ENCODE results near the gene MLLT10.

The MLLT10 gene

GRCh38 chr10:21638681-21639080 lies 104.6 kb downstream of the MLLT10 start:
- peaks cover 45% of the 10 kb centered on the region for H3K79me2 ChIP-seq (ENCODE audit: insufficient read depth, low read length)
- H3K36me3 ChIP-seq (ENCODE audit: insufficient read depth, low read length) = peaks cover 42% of the 10 kb centered on the region
- H3K4me2 ChIP-seq (ENCODE audit: insufficient read depth, low read length) = no peak overlapping the region
- peaks cover 23% of the 10 kb centered on the region; the same call in 1 of the 2 replicates for H4K20me1 ChIP-seq (ENCODE audit: insufficient read depth, low read length)
- no peak overlapping the region for H3K9ac ChIP-seq (ENCODE audit: low read depth, low read length)
- no peaks in the 10 kb centered on the region for H3K27me3 ChIP-seq (ENCODE audit: insufficient read depth, low read length, poor library complexity)
- no peaks in the 10 kb centered on the region for H3K4me1 ChIP-seq (ENCODE audit: insufficient read depth, low read length)
- TF ChIP-seq CTCF (IDR thresholded peaks at IDR 0.05; ENCODE audit: borderline replicate concordance, extremely low read depth, low read length, poor library complexity, severe bottlenecking) (no peak), EZH2 (IDR thresholded peaks at IDR 0.05; ENCODE audit: borderline replicate concordance, low read depth, low read length, severe bottlenecking) (no peak)
- H3K27ac ChIP-seq (ENCODE audit: low read length) = no peak overlapping the region
- H3K4me3 ChIP-seq (ENCODE audit: low read depth in 1 of 2, low read length in 2 of 2) = no peak overlapping the region
- DNase-seq (no peak), ATAC-seq (ENCODE audit: insufficient read depth, low read depth) (no peak)
- H3K9me3 ChIP-seq (ENCODE audit: insufficient read depth, low read length, severe bottlenecking) = no peaks in the 10 kb centered on the region
- no peak overlapping the region for H2AFZ ChIP-seq (ENCODE audit: low read depth, low read length)

GRCh38 chr10:21648040-21648439 lies 114.0 kb downstream of the MLLT10 start:
- H2AFZ ChIP-seq (ENCODE audit: low read depth, low read length) = no peak overlapping the region
- H3K27me3 ChIP-seq (ENCODE audit: insufficient read depth, low read length, poor library complexity) = no peaks in the 10 kb centered on the region
- no peaks in the 10 kb centered on the region for H3K9me3 ChIP-seq (ENCODE audit: insufficient read depth, low read length, severe bottlenecking)
- no peak overlapping the region for H3K9ac ChIP-seq (ENCODE audit: low read depth, low read length)
- no peaks in the 10 kb centered on the region for H3K4me1 ChIP-seq (ENCODE audit: insufficient read depth, low read length)
- peaks cover 12% of the 10 kb centered on the region; the same call in 1 of the 2 replicates for H4K20me1 ChIP-seq (ENCODE audit: insufficient read depth, low read length)
- H3K4me3 ChIP-seq (ENCODE audit: low read depth in 1 of 2, low read length in 2 of 2) = no peak overlapping the region
- ATAC-seq (ENCODE audit: insufficient read depth, low read depth) (no peak), DNase-seq (no peak)
- H3K27ac ChIP-seq (ENCODE audit: low read length) = no peak overlapping the region
- no peak overlapping the region for H3K4me2 ChIP-seq (ENCODE audit: insufficient read depth, low read length)
- H3K79me2 ChIP-seq (ENCODE audit: insufficient read depth, low read length) = peaks cover 58% of the 10 kb centered on the region
- TF ChIP-seq CTCF (IDR thresholded peaks at IDR 0.05; ENCODE audit: borderline replicate concordance, extremely low read depth, low read length, poor library complexity, severe bottlenecking) = no peak
- no peak for TF ChIP-seq EZH2 (IDR thresholded peaks at IDR 0.05; ENCODE audit: borderline replicate concordance, low read depth, low read length, severe bottlenecking)
- peaks cover 22% of the 10 kb centered on the region for H3K36me3 ChIP-seq (ENCODE audit: insufficient read depth, low read length)

GRCh38 chr10:21649454-21649872 lies 115.4 kb downstream of the MLLT10 start:
- no peak overlapping the region for H3K4me2 ChIP-seq (ENCODE audit: insufficient read depth, low read length)
- TF ChIP-seq EZH2 (IDR thresholded peaks at IDR 0.05; ENCODE audit: borderline replicate concordance, low read depth, low read length, severe bottlenecking) (no peak), CTCF (IDR thresholded peaks at IDR 0.05; ENCODE audit: borderline replicate concordance, extremely low read depth, low read length, poor library complexity, severe bottlenecking) (no peak)
- H4K20me1 ChIP-seq (ENCODE audit: insufficient read depth, low read length) = peaks cover 13% of the 10 kb centered on the region; the same call in 1 of the 2 replicates
- H3K9ac ChIP-seq (ENCODE audit: low read depth, low read length) = no peak overlapping the region
- no peaks in the 10 kb centered on the region for H3K9me3 ChIP-seq (ENCODE audit: insufficient read depth, low read length, severe bottlenecking)
- peaks cover 33% of the 10 kb centered on the region for H3K36me3 ChIP-seq (ENCODE audit: insufficient read depth, low read length)
- peaks cover 62% of the 10 kb centered on the region for H3K79me2 ChIP-seq (ENCODE audit: insufficient read depth, low read length)
- no peaks in the 10 kb centered on the region for H3K27me3 ChIP-seq (ENCODE audit: insufficient read depth, low read length, poor library complexity)
- ATAC-seq (ENCODE audit: insufficient read depth, low read depth) (peak; percentile 71), DNase-seq (no peak)
- no peaks in the 10 kb centered on the region for H3K4me1 ChIP-seq (ENCODE audit: insufficient read depth, low read length)
- H2AFZ ChIP-seq (ENCODE audit: low read depth, low read length) = no peak overlapping the region
- no peak overlapping the region for H3K4me3 ChIP-seq (ENCODE audit: low read depth in 1 of 2, low read length in 2 of 2)
- no peak overlapping the region for H3K27ac ChIP-seq (ENCODE audit: low read length)

GRCh38 chr10:21650353-21650752 lies 116.3 kb downstream of the MLLT10 start:
- H3K27ac ChIP-seq (ENCODE audit: low read length) = no peak overlapping the region
- TF ChIP-seq EZH2 (IDR thresholded peaks at IDR 0.05; ENCODE audit: borderline replicate concordance, low read depth, low read length, severe bottlenecking) (no peak), CTCF (IDR thresholded peaks at IDR 0.05; ENCODE audit: borderline replicate concordance, extremely low read depth, low read length, poor library complexity, severe bottlenecking) (no peak)

More at GRCh38 chr10:21650353-21650752, 116.3 kb downstream of the MLLT10 start:
- Histone ChIP-seq H3K4me3 (ENCODE audit: low read depth in 1 of 2, low read length in 2 of 2) (no peak overlapping the region), H3K9ac (ENCODE audit: low read depth, low read length) (no peak overlapping the region), H3K27me3 (ENCODE audit: insufficient read depth, low read length, poor library complexity) (no peaks in the 10 kb centered on the region), H2AFZ (ENCODE audit: low read depth, low read length) (no peak overlapping the region), H3K36me3 (ENCODE audit: insufficient read depth, low read length) (peaks cover 37% of the 10 kb centered on the region), H3K4me1 (ENCODE audit: insufficient read depth, low read length) (no peaks in the 10 kb centered on the region), H3K9me3 (ENCODE audit: insufficient read depth, low read length, severe bottlenecking) (no peaks in the 10 kb centered on the region), H3K79me2 (ENCODE audit: insufficient read depth, low read length) (peaks cover 65% of the 10 kb centered on the region), H3K4me2 (ENCODE audit: insufficient read depth, low read length) (no peak overlapping the region), H4K20me1 (ENCODE audit: insufficient read depth, low read length) (peaks cover 17% of the 10 kb centered on the region; the same call in 1 of the 2 replicates)
- DNase-seq = no peak
- ATAC-seq (ENCODE audit: insufficient read depth, low read depth) = no peak

Data from DND-41 (cell line).